HG03060 (cell line): ENCODE results near the gene CST5.
"Not testable (repeated sequence)": the region's sequence is repeated elsewhere in the genome, so short reads cannot be mapped to it uniquely, and the experiment has no call there.

Source experiments
- ATAC-seq: cut with Tn5 transposase; IDR thresholded peaks from one replicate; pipeline ENCODE4 v1.9.1; 2021; ENCODE audit warnings: low read depth, moderate number of reproducible peaks; ENCODE audit not compliant: unreplicated experiment

CST5 gene

DNA sequence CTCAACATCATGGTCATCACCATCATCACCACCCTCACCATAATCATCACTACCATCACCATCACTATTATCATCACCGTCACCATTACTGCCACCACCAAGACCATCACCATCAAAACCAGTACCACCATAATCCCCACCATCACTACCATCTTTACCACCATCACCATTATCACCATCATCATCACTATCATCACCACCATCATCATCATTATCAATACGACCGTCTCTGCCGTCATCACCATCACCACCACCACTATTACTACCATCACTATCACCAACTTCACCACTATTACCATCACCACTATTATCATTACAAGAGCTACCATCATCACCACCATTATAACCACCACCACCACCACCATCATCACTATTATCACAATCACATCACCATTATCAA lies 11.3 kb upstream of the CST5 start:
- not testable (repeated sequence) for ATAC-seq

DNA sequence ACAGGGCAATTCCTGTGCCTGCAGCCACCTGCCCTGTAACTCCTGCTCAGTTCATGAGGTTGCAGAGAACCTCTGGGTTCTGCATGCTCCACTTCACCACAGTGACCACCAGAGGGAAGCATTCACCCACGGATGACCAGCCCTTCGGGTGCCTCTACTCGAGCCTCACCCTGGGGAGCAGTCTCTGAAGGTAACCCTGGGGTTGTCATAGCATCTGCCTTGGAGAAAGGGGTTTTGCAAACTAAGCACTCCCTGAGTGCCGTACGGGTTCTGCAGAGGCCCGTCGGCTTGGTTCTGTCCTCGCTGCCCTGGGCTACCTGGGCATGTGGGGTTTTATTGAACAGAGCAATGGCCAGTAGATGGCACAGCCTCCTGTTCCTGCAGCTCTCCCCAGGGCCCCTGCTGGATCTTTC lies 10.2 kb upstream of the CST5 start:
- peak; percentile 60 for ATAC-seq

DNA sequence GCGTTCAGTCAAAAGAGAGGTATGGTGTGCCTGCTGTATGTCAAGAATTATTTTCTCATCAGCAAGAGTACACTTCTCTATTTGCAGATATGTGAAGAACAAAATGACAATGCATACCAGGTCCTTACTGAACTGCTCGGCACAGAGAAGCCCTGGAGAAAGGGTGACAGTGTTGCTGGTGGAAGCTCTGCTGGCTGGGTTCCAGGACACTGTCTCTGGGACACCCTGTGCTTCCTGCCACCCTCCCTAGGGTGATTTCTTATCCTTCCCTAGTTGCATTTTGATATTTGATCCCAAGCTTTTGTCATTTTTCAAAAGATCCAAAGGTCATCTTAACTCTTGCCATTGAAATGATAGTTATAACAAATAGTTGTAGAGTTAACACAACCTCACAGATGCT lies 8.3 kb upstream of the CST5 start:
- no peak for ATAC-seq

DNA sequence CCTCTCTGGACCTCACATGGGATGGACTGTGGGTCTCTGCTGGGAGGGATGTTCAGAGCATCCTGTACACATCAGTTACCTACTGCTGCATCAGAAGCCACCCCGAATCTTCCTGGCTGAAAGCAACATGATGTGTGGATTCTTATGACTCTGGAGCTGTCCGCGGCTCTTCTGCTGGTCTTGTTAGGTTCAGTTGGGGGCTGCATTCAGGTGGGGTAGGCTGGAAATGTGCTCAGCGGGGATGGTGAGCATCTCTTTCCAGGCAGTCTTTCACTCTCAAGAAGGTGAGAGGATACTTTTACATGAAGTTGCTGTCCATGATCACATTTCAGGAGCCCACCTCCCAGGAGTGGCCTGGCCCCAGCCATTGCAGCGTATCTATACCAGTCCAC lies 5.2 kb upstream of the CST5 start:
- no peak for ATAC-seq

DNA sequence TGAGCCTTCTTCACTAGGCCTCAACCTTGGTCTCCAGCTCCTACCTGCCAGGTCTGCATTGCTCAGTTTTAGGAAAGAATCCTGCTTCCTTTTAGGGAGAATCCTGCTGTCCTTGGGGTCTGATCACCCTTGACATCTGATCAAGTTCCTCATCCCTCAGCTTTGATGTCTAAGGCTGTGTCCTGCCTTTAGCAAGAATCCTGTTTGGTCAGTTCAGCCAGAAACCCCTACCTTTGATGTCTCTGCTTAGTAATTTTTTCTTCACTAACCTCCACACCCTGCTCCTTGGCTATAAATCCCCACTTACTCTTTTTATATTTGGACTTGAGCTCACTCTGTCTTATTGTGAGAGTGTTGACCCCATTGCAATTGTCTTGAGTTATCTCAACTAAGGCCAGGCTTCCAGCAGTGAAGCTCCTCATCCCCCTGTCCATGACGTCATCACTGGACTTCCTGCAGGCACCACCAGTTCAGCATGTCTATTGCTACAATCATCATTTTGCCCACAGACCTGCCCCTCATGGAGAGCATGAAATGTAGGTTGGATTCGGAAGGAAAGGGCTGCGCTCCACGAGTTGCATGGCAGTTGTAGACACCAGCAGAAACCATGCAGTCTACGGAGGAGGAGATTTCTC lies 4.7 kb upstream of the CST5 start:
- no peak for ATAC-seq

DNA sequence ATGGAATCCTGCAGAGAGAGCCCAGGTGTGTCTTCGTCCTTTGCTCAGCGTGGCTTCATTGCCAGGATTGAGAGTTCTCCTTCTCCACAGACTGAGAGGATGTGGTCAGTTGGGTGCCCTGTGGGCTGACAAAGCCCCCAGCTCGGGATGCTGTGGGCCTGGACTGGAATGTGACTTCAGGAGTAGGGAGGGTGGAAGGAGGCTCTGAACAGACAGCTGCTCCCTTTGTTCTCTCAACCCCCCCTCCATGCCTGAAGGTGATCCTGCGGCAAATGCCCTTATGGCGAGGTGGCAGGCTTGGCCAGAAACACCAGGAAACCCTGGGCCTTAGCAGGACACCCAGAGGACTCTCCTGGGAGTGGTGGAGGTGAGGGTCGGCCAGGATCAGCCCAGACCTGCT lies 1.8 kb upstream of the CST5 start:
- ATAC-seq = no peak

DNA sequence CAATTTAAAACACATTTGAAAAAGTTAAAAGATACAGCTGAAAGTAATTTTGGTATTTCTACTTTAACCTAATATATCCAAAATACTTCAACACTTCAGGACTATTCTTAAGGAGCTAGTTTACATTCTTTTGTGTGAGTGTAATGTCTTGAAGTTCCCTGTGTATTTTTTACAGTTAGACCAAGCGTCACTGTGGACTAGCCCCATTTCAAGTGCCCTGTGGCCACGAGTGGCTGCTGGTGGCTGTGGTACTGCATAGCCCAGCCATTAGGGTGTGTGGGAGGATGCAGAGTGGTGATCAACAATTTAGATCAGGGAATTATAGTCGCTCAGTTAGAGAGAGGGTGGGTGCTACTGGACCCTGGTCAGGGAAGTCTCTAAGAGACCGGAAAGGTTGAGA lies 869 bp upstream of the CST5 start:
- ATAC-seq = no peak

DNA sequence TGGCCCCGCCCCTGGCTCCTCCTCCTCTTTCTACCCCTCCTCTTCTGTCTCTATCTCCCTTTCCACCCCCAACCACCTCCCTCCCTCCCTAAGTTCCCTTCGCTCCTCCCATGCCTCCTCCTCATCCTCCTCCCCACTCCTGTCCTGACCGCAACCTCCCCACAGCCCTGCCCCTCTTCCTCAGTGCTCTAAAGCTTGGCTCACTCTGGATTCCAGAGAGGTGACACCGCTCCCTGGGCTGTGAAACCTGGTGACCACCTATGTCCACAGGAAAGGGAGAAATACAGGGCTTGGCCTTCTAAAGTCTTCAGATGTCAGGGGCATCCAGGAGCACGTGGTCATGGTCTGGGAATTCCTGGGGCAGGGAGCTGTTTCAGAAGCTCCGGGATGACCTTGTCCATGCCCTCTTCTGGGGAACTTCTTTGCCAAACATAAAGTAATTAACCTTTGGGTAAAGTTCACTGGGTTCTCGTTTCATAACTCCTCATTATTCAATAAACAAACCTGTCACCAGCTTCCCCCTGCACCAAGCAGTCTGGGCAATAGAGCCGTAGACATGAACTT lies 345 bp upstream of the CST5 start:
- ATAC-seq = no peak

DNA sequence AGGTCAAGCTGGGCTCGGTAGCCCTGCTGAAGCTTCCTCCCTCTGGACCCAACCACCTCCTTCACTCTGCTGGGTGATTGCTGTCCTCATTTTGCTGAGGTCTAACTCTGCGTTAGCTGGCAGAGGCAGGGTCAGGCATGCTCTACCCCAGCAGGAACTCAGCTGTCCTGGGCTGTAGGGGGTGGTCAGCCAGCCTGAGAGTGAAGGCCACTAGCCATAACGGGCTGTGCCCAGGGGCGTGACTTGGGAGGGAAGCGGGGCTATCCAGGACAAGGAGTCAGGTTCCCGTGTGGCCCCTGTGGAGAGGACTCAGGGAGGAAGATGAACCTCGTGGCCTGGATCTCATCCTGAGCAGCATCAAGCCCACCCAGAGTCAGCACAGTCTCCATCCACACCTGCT lies 761 bp downstream of the CST5 start:
- ATAC-seq = no peak

DNA sequence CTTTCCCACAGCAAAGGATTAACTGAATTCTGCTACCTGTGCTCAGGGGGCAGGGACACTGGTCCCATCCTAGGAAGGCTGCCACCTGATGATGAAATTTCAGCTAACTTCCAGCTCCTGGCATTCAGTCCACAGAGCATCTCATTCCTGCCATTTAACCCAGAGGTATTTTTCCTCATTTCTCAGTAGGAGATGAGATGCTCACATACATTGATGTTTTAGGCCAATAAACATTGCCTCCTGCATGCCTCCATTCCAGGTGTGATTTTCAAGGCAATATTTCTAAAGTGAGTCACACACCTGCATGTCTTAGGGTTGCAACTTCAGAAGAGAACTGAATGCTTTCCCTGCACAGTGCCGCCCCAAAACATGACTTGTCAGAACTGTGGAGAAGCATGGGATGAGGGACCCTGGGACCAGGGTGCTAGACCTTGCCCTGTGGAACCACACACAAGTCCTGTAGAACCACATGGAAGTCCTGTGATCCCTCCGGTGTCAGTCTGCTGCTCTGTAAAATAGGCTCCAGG lies 1.5 kb downstream of the CST5 start:
- not testable (repeated sequence) for ATAC-seq

DNA sequence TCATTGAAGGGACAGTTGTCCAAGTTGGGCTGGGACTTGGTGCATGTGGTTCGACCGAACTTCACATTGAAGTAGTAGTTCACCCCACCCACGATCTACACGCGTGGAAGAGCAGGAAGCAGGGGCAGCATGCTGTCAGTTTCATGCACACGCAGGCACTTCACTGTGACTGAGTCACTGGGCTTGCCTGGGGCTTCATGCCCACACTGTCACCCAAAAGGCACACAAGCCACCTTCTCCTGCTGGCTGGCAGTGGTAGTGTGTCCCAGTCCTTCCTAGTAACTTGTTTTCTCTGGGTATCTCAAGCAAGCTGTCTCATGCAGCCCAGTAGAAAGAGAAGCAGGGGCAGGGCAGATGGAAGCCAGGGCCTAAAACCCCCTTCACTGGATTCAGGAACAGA lies 2.0 kb downstream of the CST5 start:
- ATAC-seq = no peak

DNA sequence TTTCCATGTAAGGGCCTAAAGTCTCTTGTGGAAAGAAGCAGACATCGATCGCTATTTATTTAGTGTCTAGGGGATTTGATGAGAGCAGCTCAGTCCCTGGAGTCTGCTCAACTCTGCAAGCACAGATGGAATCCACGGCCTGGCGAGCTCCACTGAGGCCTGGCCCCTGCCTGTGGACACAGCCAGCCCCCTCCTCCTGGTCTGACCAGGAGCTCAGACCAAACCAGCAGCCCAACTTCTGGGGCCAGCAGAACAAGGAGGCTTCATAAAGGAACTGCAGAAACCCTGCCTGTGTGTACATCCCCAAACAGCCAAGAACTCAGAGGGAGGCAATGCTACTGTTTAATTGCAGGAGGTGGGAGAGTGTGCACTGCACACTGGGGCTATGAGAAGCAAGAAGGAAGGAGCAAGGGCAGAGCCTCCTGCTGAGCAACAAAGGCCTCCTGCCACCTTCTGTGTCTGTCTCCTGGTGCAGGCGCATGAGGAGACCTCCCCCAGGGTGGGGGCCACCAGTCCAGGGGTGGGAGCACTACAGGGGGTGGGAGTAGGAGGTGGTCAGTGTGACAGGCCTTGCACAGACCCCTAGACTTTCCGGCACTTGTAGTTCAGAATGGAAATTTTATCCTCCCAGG lies 3.8 kb downstream of the CST5 start:
- ATAC-seq = no peak

DNA sequence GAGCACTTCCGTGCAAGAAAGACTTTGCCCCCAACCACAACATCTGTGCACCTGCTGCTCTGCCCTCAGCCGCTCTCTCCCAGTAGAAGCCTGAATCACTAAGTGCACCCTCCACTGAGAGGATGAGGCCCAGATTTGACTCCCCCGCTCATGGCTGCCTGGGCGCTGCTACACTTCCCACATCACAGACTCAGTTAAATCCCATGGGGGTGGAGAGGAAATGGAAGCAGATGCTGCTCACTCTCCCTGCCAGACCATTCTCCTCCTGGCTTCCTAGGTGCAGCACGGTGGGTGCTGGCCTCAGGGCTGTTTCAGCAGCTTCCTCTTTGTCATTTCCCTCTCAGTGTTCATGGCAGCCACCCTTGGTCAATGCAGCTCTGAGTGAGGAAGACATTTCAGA lies 4.8 kb downstream of the CST5 start:
- ATAC-seq = no peak

DNA sequence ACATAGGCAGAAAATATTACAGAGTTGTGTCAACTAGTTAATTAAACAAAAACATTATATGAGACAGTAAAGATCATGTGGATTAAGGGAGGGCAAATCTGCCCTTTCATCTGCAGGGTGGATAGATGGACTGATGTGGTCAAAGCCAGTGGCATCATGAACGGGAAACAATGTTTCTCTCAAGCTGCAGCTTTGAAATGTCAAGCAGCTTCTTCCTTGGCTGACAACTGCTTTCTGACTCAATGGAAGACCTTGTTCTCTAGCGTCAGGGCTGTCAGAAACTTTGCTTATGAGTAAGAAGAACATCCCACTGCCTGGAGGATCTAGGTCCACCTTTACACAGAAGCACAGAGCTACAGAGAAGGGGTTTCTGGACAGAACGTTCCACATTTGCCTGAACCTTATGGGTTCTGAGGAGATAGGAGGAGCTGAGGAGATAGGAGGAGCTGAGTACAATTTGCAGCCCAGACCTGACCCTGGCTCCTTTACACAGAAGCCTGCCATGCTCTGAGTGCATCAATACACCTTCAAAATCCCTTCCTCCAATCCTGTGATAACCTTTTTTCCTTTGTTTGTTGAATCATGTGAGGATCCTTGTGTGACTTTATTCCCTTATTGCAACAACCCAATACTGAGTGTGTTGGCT lies 6.1 kb downstream of the CST5 start:
- no peak for ATAC-seq

DNA sequence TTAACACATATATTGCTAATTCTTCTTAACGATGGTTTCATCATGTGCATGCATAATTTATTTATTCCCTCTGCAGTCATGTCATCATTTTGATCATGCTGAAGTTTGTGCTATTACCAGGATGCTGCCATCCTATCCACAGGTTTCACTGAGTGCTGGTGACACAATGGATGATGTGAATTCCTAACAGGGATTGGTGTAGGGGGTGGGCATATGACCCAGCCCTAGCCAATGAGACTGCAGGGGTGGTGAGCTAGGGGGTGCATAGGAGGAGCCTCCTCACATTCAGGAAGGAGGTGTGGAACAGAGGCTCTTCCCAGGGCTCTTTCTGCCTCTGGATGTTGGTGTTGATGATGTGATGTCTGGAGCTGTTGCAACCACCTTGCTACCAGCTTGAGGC lies 7.5 kb downstream of the CST5 start:
- ATAC-seq = no peak

DNA sequence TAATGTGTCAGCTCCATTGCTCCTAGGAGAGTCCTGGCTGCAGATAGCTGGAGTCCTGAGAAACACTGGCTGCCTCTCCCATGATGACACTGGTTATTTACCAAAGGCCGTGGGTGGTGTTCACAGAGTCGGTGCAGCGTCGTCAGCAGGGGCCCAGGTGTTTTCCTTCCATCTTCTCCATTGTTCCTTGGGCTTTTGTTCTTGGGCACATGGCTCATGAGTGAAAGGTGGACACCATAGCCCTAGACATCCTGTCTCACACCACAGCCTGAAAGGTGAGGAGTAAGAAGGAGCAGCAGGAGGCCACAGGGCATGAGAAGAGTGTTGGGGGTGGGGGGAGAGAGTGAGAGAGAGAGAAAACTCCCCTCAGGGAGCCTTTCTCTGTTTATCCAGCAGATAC lies 9.1 kb downstream of the CST5 start:
- ATAC-seq = no peak

DNA sequence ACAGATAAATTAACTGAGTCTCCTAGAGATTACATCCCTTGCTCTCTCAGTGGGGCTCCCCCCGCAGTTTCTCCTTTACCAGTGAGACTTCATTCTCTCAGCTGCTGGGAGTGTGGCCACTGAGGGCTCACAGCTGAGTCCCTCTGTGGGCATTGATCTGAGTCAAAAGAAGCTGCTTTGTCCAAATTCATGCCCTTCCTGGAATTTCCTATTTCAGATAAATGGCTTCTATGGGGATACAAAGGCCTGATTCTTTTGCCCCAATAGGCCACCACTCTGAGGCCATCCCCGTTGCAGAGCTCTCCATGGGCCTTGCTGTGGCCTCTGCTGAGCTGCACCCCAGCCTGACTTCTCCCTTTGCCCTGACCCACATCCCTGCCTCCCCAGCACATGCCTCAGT lies 10.0 kb downstream of the CST5 start:
- no peak for ATAC-seq

DNA sequence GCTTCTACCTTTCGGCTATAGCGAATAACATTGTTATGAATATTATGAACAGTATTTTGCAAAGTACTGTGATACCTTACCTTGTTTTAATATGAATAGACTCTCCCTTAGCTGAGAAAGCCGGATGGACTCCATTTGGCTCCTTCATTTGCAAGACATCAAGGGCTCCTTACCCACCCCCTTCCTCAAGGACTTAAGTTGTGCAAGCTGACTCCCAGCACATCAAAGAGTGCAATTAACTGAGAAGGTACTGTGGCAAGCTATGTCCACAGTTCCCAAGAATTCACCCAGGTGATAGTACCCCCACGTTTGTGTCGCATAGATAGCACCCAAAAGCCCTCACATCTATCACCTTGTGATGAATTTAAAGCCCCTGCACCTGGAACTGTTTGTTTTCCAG lies 11.2 kb downstream of the CST5 start:
- no peak for ATAC-seq

DNA sequence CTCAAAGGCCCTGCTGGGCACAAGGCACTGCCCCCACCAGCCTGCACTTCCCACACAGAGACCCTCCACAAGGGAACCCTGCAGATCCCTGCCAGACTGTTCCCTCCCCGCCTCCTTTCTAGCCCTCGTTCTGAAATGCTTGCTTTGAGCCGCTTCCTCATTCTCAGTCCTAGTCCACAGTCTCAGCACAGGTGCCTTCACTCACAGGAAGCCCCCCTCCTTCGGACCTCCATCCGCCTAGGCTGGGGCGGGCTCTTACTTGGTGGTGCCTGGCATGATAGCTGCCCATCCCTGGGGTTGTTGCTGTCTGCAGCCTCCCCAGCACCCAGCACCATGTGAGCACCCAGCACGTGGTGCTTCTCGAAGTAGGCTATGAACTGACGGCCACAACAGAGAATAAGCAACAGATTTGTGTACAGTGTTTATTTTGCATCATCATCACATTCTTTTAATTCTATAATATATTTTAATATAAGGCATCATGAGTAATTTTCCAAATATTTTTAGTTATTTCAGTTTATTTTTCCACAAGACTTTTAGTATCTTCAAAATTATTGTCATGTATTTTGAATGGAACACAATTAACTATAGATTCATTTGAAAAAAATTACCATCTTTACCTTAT lies 12.3 kb downstream of the CST5 start:
- ATAC-seq = no peak

DNA sequence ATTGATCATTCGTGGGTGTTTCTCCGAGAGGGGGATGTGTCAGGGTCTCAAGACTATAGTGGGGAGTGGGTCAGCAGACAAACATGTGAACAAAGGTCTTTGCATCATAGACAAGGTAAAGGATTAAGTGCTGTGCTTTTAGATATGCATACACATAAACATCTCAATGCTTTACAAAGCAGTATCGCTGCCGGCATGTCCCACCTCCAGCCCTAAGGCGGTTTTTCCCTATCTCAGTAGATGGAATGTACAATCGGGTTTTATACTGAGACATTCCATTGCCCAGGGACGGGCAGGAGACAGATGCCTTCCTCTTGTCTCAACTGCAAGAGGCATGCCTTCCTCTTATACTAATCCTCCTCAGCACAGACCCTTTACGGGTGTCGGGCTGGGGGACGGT lies 18.8 kb downstream of the CST5 start:
- ATAC-seq = not testable (repeated sequence)

DNA sequence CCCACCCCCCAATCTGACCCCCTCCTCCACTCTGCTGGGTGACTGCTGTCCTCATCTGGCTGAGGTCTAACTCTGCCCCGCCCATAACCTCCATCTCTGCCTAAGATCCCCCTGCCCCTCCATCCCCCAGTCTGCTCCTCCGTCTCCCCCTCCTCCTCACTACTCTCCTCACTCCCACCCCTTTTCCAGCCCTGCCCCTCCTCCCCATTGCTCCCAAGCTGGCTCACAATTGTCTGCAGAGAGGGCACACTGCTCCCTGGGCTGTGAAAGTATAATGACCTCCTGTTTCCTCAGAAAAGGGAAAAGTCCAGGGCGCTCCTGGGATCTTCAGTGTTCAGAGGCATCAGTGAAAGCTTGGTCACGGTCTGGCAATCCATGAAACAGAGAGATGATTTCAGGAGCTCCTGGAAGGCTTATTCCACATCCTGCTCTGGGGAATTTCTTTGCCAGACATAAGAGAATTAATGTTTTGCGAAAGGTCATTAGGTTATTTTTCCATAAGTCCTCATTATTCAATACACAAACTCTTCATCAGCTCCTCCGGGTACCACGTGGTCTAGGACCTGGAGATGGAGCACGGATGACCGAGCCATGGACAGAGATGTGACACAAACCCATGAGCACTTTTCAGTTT lies 21.5 kb downstream of the CST5 start:
- no peak for ATAC-seq
